ENCODE data around the gene EBLN2. TPM values are rescaled to one million over a fixed set of nuclear protein-coding genes. Genes with fewer than 3 reads are reported as not detected.
A peak's percentile ranks its signal among the peaks of the same experiment; 100 is the strongest.
"Not testable (repeated sequence)": the region's sequence is repeated elsewhere in the genome, so short reads cannot be mapped to it uniquely, and the experiment has no call there.

EBLN2 gene
- total and polyA plus RNA-seq, 5 experiments from 2014 or later: 0.21 to 8.9 (median 0.60) TPM

DNA sequence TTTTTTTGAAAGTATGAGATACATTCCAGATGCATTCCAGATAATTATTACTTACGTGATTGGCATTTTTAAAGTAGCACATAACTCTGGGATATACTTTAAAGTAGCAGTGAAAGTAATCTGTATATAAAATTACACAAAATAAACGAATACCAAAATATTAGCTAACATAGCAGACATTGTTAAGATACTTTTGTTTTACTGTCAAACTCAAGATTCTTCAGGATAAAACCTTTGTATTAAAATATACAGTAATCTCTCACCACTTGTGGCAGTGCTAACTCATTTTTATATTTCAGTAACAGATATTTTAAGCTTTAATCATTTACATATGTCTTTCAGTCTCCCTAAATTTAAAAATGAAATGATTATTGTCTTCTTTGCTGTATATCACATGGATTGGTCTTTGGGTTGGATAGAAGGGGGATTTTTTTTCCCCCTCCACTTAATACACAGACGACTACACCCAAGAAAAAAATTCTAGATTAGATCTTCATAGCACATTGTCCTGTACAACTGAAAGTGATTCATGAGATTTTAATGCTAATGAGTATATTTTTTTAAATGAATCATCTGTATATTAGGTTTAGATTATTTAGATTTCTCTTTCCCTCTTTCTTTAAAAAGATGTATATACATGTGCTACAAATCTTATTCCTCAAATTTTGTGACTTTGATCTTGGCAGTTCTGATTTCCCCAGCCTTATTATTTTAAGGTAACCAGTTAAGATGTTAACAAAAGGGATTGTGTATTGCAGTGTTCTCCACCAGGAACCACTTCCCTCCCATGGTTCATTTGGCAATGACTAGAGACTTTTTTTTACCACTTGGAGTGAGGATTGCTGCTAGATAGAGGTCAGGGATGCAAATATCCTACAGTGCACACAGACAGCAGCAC, 24.5 kb upstream of the EBLN2 start:
- Mint-ChIP-seq H3K27ac (peak overlapping the region in 9 of 10 donors; percentile 14 to 84 (median 53)), H3K27me3 (no peaks in the 10 kb centered on the region), H3K9me3 (no peaks in the 10 kb centered on the region), H3K36me3 (peaks cover 0 to 25% (median 3%) of the 10 kb centered on the region in 3 donors), H3K4me1 (peaks cover 29 to 91% (median 81%) of the 10 kb centered on the region in 4 donors), H3K4me3 (peak overlapping the region in 3 of 10 donors; percentile 15 to 51 (median 20))
- POLR2A ChIA-PET: interaction anchor here (0.6 kb wide), 1 partner anchor 33 kb away, joined by 3 read pairs; no protein-coding TSS in a partner anchor
- ATAC-seq: no peak
- no peak for DNase-seq

DNA sequence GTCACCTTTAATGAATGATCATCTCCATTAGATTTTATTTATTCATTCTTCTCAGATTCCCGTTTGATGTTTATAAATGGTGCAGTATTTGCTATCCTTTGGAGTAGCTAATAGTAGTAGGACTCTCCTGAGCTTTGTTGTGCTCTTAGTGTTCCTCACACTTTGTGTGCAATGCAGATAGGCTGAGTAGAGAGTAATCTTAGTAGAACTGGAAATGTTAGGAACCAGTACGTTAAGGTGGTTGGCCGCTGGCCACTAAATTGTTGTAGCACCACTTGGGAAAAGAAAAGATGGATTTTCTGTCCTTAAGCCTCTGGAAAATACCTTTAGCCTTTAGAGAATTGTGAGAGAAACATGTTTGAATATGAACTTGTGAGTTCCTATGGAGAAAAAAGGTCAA, 19.9 kb upstream of the EBLN2 start:
- DNase-seq: no peak
- Mint-ChIP-seq H3K27me3 (no peaks in the 10 kb centered on the region), H3K9me3 (no peaks in the 10 kb centered on the region), H3K4me1 (peaks cover 26 to 88% (median 69%) of the 10 kb centered on the region in 4 donors), H3K36me3 (peaks cover 0 to 12% (median 0%) of the 10 kb centered on the region in 3 donors), H3K27ac (peak overlapping the region in 6 of 10 donors; percentile 0 to 51 (median 28)), H3K4me3 (peak overlapping the region in 2 of 10 donors; percentile 1 to 3)
- no peak for ATAC-seq
- POLR2A ChIA-PET: interaction anchor here (0.5 kb wide), 1 partner anchor 27 kb away, joined by 4 read pairs; no protein-coding TSS in a partner anchor

DNA sequence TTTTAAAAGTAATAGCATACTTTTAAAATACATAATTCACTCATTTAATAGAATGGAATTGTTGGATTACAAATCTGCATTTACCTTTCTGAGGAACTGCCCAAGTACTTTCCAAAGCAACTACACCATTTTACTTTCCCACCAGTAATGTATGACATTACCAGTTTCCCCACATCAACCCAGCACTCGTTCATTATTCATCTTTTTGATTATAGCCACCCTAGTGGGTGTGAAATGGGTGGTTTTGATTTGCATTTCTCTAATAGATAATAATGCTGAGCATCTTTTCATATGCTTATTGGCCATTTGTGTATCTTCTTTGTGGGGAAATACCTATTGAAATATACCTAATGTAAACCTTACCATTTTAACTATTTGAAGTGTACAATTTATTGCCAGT, 18.0 kb upstream of the EBLN2 start:
- H3K27me3 Mint-ChIP-seq: no peaks in the 10 kb centered on the region
- no peaks in the 10 kb centered on the region for H3K9me3 Mint-ChIP-seq
- DNase-seq (no peak), ATAC-seq (no peak)
- peaks cover 0 to 22% (median 0%) of the 10 kb centered on the region in 3 donors for H3K36me3 Mint-ChIP-seq
- no peak overlapping the region for H3K4me3 Mint-ChIP-seq
- POLR2A ChIA-PET: no interaction called here
- peaks cover 19 to 75% (median 57%) of the 10 kb centered on the region in 4 donors for H3K4me1 Mint-ChIP-seq
- peak overlapping the region in 2 of 10 donors; percentile 4 to 49 for H3K27ac Mint-ChIP-seq

DNA sequence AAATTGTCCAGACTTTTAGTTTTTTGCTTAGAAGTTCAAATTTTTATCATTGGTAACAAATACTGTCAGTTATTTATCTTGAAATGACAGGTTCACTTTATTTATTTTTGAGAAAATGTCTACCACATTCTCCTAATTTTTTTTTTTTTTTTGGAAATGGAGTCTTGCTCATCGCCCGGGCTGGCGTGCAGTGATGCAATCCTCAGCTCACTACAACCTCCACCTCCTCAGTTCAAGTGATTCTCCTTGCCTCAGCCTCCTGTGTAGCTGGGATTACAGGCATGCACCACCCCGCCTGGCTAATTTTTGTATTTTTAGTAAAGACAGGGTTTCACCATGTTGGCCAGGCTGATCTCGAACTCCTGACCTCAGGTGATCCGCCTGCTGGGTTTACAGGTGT, 16.1 kb upstream of the EBLN2 start:
- no peak overlapping the region for H3K4me3 Mint-ChIP-seq
- POLR2A ChIA-PET: no interaction called here

DNA sequence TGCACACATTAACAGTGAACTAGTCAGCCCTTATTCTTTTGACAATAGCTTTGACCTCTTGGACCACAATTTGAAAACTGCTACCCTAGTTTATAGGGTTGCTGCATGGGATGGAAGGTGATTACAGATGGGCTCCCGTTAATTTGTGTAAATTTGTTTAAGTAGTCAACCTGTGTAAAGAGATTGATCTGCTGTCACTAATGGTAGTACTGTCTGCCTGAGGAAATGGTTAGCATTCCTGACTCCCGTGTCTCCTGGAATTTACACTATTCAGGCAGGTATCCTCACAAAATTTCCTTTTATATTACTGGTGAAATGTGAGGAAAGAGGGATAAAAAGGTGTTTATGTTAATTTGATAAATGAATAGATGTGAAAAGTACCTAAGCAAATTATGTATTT, 15.3 kb upstream of the EBLN2 start:
- Mint-ChIP-seq H3K4me1 (peaks cover 20 to 56% (median 44%) of the 10 kb centered on the region in 4 donors), H3K27me3 (no peaks in the 10 kb centered on the region), H3K27ac (peak overlapping the region in 7 of 10 donors; percentile 27 to 81 (median 34)), H3K36me3 (peaks cover 0 to 43% (median 0%) of the 10 kb centered on the region in 3 donors), H3K4me3 (no peak overlapping the region), H3K9me3 (no peaks in the 10 kb centered on the region)
- DNase-seq: no peak
- POLR2A ChIA-PET: no interaction called here
- no peak for ATAC-seq

More for the DNA sequence above, 16.1 kb upstream of the EBLN2 start:
- H3K4me1 Mint-ChIP-seq: peaks cover 20 to 61% (median 51%) of the 10 kb centered on the region in 4 donors
- DNase-seq: no peak
- H3K27ac Mint-ChIP-seq: peak overlapping the region in 4 of 10 donors; percentile 17 to 77 (median 60)
- no peak for ATAC-seq
- no peaks in the 10 kb centered on the region for H3K9me3 Mint-ChIP-seq
- H3K27me3 Mint-ChIP-seq: no peaks in the 10 kb centered on the region
- peaks cover 0 to 35% (median 0%) of the 10 kb centered on the region in 3 donors for H3K36me3 Mint-ChIP-seq

DNA sequence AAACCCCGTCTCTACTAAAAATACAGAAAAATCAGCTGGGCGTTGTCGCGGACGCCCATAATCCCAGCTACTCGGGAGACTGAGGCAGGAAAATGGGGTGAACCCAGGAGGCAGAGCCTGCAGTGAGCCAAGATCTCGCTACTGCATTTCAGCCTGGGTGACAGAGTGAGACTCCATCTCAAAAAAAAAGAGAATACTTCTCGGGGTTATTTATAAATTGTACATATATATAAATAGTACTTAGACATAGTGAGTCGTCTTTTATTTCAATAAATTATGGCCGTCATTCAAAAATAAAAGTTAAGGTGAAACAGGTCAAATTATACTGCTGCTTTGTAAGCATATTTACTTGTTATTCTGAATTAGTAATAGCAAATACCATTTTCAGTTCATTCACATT, 12.1 kb upstream of the EBLN2 start:
- Mint-ChIP-seq H3K4me3 (no peak overlapping the region), H3K36me3 (peaks cover 0 to 51% (median 0%) of the 10 kb centered on the region in 3 donors), H3K4me1 (peaks cover 12 to 40% (median 26%) of the 10 kb centered on the region in 4 donors), H3K9me3 (no peaks in the 10 kb centered on the region), H3K27ac (peak overlapping the region in 1 of 10 donors; percentile 9), H3K27me3 (no peaks in the 10 kb centered on the region)
- ATAC-seq (no peak), DNase-seq (no peak)
- POLR2A ChIA-PET: no interaction called here

DNA sequence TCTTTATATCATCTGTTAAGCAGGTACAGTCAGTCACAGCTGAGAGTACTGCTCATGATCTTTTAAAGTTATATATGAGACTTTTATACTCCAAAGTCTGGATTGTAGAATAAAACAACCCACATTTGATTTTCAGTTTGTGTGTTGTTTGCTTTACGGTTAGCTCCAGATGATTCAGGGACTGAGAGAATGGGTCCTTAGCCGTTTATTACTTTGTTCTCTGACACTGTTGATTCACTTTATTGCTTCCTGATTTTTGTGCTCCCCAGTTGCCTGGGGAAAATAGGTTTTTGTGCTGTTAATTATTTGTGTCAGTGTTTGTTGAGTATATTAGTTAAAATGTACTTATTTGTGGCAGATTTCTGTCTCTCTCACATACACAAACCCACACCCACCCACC, 8.6 kb upstream of the EBLN2 start:
- H3K36me3 Mint-ChIP-seq: peaks cover 0 to 46% (median 0%) of the 10 kb centered on the region in 3 donors
- no peak for DNase-seq
- H3K9me3 Mint-ChIP-seq: no peaks in the 10 kb centered on the region
- POLR2A ChIA-PET: no interaction called here
- no peak overlapping the region for H3K4me3 Mint-ChIP-seq
- peaks cover 10 to 28% (median 22%) of the 10 kb centered on the region in 4 donors for H3K4me1 Mint-ChIP-seq
- H3K27me3 Mint-ChIP-seq: no peaks in the 10 kb centered on the region
- ATAC-seq: no peak
- peak overlapping the region in 5 of 10 donors; percentile 46 to 72 (median 69) for H3K27ac Mint-ChIP-seq

DNA sequence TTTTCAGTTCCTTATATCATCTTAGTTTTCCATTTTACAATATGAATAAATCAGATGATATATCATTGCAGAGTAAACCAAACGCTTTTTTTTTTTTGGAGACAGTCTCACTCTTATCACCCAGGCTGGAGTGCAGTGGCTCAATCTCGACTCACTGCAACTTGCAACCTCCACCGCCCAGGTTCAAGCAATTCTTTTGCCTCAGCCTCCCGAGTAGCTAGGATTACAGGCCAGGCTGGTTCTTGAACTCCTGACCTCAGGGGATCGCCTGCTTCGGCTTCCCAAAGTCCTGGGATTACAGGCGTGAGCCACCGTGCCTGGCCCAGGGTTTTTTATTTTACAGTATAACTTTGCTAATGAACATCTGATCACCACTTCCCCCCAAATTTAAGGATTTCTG, 5.9 kb upstream of the EBLN2 start:
- Mint-ChIP-seq H3K36me3 (peaks cover 0 to 43% (median 0%) of the 10 kb centered on the region in 3 donors), H3K4me1 (peaks cover 6 to 31% (median 19%) of the 10 kb centered on the region in 4 donors), H3K27me3 (no peaks in the 10 kb centered on the region), H3K4me3 (no peak overlapping the region), H3K27ac (peak overlapping the region in 1 of 10 donors; percentile 1), H3K9me3 (no peaks in the 10 kb centered on the region)
- DNase-seq (no peak), ATAC-seq (no peak)
- POLR2A ChIA-PET: interaction anchor here (0.7 kb wide), 1 partner anchor 31 kb away, joined by 3 read pairs; no protein-coding TSS in a partner anchor

DNA sequence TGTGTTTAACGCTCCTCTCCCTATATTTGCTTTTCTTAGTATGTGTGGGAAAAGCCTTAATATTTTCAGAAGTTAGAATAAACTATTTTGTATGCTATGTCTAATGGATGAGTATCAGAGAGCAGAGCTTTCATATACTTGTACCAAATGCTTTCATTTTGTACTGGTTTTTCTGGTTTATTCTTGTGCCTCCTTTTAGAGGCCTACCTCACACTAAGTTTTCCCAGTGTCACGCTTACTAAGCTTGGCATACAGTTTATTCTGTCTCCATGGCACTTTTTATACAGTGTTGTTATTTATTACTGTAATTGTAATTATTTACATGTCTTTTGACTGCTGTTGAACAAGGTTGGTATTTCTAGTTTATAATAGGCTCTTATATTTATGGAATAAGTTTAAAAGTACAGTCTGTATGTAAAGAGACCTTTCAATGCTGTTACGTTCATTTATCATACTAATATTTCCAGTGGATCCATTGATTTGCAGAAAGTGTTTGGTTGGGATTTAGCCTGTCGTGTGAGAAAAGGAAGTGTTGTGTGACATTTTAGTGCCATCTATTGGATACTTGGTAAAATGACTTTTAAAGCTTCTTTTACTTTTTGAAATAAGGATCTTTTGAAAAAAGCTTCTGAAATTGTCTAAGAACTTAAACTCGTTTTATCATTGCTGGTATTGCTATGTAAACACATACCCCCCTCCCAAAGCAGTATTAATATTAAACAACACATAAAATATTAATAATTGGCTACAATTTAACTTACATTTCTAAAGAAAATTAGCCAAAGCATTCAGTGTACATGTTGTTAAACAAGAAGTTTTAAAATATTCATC, 5.2 kb upstream of the EBLN2 start:
- DNase-seq (peak in 3 of 10 donors; percentile 33 to 54 (median 45)), ATAC-seq (no peak)
- Mint-ChIP-seq H3K36me3 (peaks cover 0 to 41% (median 0%) of the 10 kb centered on the region in 3 donors), H3K27me3 (no peaks in the 10 kb centered on the region), H3K4me1 (peaks cover 6 to 28% (median 18%) of the 10 kb centered on the region in 4 donors), H3K9me3 (no peaks in the 10 kb centered on the region), H3K27ac (peak overlapping the region in 5 of 10 donors; percentile 1 to 74 (median 16)), H3K4me3 (no peak overlapping the region)
- POLR2A ChIA-PET: no interaction called here

DNA sequence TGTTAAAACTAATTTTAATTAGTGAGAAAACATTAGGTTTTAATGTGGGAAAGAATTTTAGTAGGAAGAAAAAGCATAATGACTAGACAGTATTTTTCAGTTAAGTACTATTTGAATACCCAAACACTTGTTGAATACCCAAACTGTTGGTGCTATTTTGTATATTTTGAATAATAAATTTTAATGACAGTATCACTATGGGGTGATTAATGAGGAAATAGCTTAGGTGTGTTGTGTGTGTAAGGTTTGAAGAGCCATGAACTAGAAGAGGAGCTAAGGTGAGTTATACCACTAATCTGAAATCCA, 4.7 kb upstream of the EBLN2 start:
- peaks cover 0 to 43% (median 0%) of the 10 kb centered on the region in 3 donors for H3K36me3 Mint-ChIP-seq
- H3K4me3 Mint-ChIP-seq: no peak overlapping the region
- peaks cover 6 to 27% (median 17%) of the 10 kb centered on the region in 4 donors for H3K4me1 Mint-ChIP-seq
- ATAC-seq (no peak), DNase-seq (no peak)
- no peaks in the 10 kb centered on the region for H3K27me3 Mint-ChIP-seq
- POLR2A ChIA-PET: no interaction called here
- H3K27ac Mint-ChIP-seq: no peak overlapping the region
- no peaks in the 10 kb centered on the region for H3K9me3 Mint-ChIP-seq

DNA sequence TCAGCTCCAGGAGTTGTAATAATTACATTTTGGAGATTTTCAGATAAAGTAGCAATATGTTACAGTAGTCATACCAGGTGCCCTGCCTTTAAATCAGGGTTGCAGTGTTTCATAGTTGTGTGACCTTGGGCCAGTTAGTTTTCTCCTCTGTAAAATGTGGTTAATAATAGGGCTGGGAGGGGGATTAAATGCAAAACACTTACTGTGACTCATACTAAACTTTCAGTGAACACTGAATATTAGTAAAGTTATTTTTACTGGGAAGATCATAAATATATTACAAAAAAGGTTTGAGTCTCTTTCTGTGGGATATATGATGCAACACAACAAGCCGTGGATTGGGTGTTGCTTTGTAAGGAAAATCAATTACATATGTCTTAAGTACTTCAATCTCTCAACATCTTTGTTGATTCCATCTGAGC, 1.1 kb upstream of the EBLN2 start:
- peaks cover 0 to 65% (median 13%) of the 10 kb centered on the region in 3 donors for H3K36me3 Mint-ChIP-seq
- H3K4me1 Mint-ChIP-seq: peaks cover under 1 to 16% (median 10%) of the 10 kb centered on the region in 4 donors

DNA sequence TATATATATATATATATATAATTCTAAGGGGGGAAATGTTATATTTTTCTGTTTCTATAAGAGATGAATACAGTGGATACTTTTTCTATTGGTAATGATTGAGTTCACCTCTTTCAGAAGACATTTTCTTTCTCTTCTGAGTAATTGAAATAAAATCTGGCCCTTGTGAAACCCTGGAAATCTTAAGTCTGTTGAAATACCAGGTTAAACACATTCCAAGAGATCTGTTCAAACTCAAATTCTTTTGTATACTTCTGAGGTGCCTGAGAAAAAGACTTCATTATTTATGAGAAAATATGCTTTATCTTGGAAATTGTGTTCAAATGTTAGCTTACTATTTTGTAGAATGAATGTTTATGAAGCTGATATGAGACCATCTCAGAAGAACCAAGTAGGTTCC, 4.8 kb downstream of the EBLN2 start:
- peaks cover 0 to 55% (median 15%) of the 10 kb centered on the region in 3 donors for H3K36me3 Mint-ChIP-seq
- not testable (repeated sequence) for H3K27me3 Mint-ChIP-seq, H3K4me1 Mint-ChIP-seq

More for the DNA sequence above, 1.1 kb upstream of the EBLN2 start:
- Mint-ChIP-seq H3K9me3 (no peaks in the 10 kb centered on the region), H3K27me3 (no peaks in the 10 kb centered on the region), H3K4me3 (no peak overlapping the region), H3K27ac (peak overlapping the region in 3 of 10 donors; percentile 2 to 39 (median 10))
- POLR2A ChIA-PET: no interaction called here
- ATAC-seq (no peak), DNase-seq (no peak)

More for the DNA sequence above, 4.8 kb downstream of the EBLN2 start:
- H3K27ac Mint-ChIP-seq: peak overlapping the region in 1 of 10 donors; percentile 19
- H3K9me3 Mint-ChIP-seq, DNase-seq, H3K4me3 Mint-ChIP-seq, POLR2A ChIA-PET, ATAC-seq: not testable (repeated sequence)
